ENCODE data around the gene CEACAM5.
"Not testable (repeated sequence)": the region's sequence is repeated elsewhere in the genome, so short reads cannot be mapped to it uniquely, and the experiment has no call there.

The CEACAM5 gene

GRCh38 chr19:41744850-41745249, 36.4 kb downstream of the CEACAM5 start:
- DNase-seq, result no peak

- DNase-seq, result no peak
Observed at GRCh38 chr19:41745756-41746155, 37.3 kb downstream of the CEACAM5 start.

GRCh38 chr19:41746593-41747227, 38.3 kb downstream of the CEACAM5 start:
- DNase-seq, result no peak

- no peak for DNase-seq
Observed at GRCh38 chr19:41748012-41748411, 39.6 kb downstream of the CEACAM5 start.

- not testable (repeated sequence) for DNase-seq
Observed at GRCh38 chr19:41750248-41751134, 42.1 kb downstream of the CEACAM5 start.

GRCh38 chr19:41753159-41753558, 44.7 kb downstream of the CEACAM5 start:
- no peak for DNase-seq

GRCh38 chr19:41753936-41754529, 45.6 kb downstream of the CEACAM5 start:
- DNase-seq, result no peak

GRCh38 chr19:41755328-41755913, 47.0 kb downstream of the CEACAM5 start, which contains the start of gene CEACAM6:
CEACAM6 (plus strand) TSS chr19:41755530; CDS start chr19:41755639, 109 bp downstream.
- no peak for DNase-seq

GRCh38 chr19:41758846-41759245, 50.4 kb downstream of the CEACAM5 start:
- DNase-seq, result no peak

- no peak for DNase-seq
Observed at GRCh38 chr19:41767115-41767514, 58.7 kb downstream of the CEACAM5 start.

GRCh38 chr19:41768105-41768504, 59.7 kb downstream of the CEACAM5 start:
- DNase-seq, result not testable (repeated sequence)

GRCh38 chr19:41769608-41770007, 61.2 kb downstream of the CEACAM5 start:
- DNase-seq, result no peak

GRCh38 chr19:41771410-41771809, 63.0 kb downstream of the CEACAM5 start:
- DNase-seq, result no peak

- no peak for DNase-seq
Observed at GRCh38 chr19:41774515-41774980, 66.1 kb downstream of the CEACAM5 start.

GRCh38 chr19:41776700-41777099, 68.3 kb downstream of the CEACAM5 start:
- DNase-seq, result no peak
